DMS53 treated with DMSO at 0.1 percent for 48 hours (cell line): Measurements from ENCODE around the gene CCNI.

Source experiments
- DNase-seq: peaks from one replicate; lab custom pipeline; 2025; ENCODE audit not compliant: unreplicated experiment; lab: John Stamatoyannopoulos, UW

The CCNI gene

DNA sequence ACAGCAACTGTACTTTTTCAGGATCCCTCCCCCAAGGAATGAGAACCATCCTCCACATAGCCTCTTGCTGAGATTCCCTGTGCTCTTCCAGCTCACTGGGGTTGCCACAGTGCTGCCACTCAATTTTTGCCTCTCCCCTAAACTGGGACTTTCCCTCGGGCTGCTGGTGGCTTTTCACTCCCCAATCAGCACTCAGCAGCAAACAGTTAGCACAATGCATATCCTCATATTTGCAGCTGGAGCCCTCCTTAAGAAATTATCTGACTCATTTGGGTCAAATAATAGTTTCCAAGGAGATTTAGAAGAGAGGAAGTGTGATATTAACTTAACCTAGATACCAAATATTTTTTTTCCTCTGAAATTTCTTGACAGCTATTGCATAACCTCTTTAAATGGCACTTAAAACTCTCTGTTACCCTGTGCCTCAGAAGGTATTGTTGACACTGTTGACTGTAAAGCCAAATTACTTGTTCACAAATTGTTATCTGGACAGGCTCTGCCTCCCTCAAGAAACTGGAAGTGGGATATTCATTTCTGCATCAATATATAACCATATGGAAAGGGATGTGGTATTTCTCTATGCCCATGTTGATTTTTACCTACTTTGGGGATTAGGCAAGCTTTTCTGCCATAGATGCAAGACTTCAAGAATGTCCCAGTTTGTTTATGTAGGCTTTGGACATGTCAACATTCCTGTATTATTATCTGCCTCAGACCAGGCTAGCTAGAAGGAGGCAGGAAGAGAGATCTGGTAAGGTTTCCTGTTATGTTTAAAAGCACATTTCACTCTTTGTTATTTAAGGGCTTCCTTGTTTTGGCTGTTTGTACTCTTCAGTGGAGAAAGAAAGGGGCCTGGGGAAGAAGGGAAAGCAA is 68.2 kb downstream of the CCNI start:
- no peak for DNase-seq

GRCh38 chr4:77006753-77007353 is 68.9 kb downstream of the CCNI start:
- DNase-seq = no peak

DNA sequence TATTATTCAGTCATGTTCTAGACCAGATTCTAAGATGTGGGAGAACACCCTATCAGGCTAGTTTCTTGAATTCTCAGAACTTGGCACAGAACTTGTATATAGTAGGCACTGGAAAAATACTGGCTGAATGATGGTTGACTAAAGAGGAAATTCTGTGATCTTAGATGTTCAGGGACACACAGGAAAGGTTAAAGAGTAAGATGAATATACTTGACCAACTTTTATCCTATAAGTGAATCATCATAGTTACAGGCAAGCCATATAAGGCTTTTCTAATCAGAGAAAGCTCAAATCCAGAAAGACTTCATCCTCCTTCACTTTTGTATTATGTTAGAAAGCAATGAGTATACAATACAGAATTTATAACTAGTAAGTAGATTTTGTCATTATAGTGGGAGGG is 72.4 kb downstream of the CCNI start:
- no peak for DNase-seq

GRCh38 chr4:77002321-77003107 is 73.3 kb downstream of the CCNI start:
- DNase-seq = no peak

DNA sequence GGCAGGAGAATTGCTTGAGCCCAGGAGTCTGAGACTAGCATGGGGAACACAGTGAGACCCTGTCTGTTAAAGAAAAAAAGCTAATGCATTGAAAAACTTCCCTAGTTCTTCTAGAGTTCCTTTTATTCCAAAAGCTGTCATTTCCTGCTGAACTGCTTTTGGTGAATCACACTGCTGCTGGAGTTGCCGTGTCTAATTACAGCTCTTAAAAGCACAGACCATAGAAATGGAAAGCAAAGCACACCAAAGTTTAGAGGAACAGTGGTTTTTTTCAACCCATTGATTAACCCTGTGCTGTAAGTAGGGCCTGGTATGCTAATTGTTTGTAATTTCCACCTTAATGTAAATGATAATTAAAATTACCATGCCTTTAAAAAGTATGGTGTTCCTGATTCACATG is 73.9 kb downstream of the CCNI start:
- peak; percentile 29 for DNase-seq

- DNase-seq = no peak
Observed at GRCh38 chr4:76998251-76998901, 77.4 kb downstream of the CCNI start.

GRCh38 chr4:76997532-76997931 is 78.3 kb downstream of the CCNI start:
- DNase-seq = no peak
